GM04504 (cell line): Measurements from ENCODE around the gene SNX5.
"Not testable (repeated sequence)": the region's sequence is repeated elsewhere in the genome, so short reads cannot be mapped to it uniquely, and the experiment has no call there.

Experiments used
- DNase-seq: peaks from one replicate; pipeline ENCODE4 v3.0.0-alpha.2; 2012; ENCODE audit warnings: low read depth

The SNX5 gene

DNA sequence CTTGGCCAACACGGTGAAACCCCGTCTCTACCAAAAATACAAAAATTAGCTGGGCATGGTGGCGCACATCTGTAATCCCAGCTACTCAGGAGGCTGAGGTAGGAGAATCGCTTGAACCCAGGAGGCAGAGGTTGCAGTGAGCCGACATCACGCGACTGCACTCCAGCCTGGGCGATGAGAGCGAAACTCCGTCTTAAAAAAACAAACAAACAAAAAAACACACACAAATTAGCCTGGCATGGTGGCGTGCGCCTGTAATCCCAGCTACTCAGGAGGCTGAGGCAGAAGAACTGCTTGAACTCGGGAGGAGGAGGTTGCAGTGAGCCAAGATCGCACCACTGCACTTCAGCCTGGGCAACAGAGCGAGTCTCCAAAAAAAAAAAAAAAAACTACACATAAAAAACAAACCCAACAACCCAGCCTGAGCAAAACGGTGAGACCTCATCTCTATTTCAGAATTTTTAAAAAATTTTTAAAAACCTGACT is 8.2 kb downstream of the SNX5 start:
- DNase-seq, result not testable (repeated sequence)

DNA sequence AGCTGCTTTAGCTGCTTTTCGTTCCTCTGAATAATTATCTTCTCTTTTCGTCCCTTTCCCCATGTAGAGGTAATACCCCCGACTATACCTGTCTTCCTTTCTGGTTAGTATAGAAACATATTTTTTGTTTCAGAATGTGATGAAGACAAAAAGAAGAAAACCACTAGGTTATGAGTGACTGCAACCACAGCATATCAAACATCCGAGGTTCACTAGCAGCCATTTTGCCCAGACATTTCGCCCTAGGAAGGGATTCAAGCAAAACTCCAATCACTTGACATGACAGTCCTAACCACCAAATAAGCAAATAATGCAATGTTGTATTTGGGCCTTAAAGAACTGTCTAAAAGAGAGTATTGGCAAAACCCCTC is 9.4 kb downstream of the SNX5 start:
- DNase-seq, result no peak

DNA sequence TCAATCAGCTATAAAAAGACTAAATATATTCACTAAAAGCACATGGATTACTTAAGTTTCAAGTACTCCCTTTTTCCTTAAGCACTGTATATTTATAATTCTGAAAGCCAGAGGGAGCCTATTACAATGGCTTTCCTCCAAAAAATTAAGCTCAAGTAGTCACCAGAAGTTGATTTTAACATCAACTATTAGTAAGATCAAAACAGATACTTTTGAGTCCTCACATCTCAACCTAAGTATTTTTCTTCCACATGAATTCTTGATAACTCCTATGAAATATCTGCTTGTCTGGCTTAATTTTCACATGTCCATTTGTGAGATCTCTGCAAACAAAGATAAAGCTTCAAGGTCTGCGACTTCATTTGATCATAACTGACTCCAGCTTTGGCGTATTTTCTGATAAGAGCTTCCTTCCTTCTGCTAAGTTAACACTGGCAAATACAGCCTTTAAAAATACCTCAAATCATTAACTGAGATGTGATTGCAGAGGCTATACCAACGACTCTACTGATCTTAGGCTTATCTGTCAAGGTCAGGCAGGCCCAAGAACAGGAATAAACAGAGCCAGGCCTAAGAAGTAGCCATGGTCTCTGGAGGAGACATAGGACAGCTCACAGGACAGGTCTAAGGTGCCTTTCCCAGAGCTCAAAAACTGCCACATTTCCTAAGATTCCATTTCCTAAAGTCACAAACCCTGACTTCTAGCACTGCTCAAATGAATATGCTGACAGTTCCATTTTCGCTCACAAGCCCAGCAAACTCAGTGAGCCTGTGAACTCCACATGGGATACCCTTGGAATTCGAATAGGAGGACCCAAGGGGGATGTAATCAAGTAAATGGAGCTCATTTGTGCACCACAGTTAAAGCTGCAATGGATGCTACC is 10.0 kb downstream of the SNX5 start:
- DNase-seq, result no peak

GRCh38 chr20:17957505-17958363 is 10.9 kb downstream of the SNX5 start:
- no peak for DNase-seq

DNA sequence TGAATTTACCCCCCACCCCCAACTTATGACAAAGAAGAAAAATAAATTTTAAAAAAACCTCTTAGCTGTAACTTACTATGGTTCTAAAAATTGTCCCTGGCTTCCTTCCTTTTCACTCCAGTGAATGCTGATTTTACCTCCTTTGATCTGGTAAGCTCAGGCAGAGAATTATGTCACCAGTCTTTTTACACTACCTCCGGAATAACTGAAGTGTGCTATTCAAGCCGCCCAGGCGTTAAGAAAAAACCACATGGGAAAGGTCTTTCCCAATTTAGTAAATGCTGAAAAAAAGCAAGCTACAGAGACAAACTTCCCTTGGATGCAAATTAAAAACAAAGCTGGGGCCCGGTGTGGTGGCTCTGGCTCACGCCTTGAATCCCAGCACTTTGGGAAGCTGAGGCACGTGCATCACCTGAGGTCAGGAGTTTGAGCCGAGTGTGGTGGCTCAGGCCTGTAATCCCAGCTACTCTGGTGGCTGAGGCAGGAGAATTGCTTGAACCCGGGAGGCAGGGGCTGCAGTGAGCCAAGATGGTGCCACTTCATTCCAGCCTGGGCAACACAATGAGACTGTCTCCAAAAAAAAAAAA is 12.4 kb downstream of the SNX5 start:
- DNase-seq, result no peak

- no peak for DNase-seq
These were observed 13.3 kb downstream of the SNX5 start for GRCh38 chr20:17955302-17955701.

DNA sequence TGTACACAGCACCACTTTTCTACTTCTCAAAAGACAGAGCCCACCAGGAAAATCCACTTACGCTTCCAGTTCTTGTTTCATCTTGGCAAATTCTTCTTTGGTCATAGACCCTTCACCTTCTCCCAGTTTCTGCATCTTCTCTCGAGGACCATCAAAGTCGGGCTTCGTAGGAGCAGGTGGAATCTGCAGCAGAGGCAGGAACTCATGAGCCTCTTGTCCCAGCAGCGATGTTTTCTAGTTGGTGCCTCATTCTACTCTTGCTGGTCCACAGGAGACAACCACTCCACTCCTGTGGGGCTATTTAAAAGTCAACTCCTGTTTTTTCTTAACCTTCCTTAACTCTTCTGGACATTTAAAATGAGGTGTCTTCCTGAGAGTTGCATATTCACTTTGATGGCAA is 14.7 kb downstream of the SNX5 start:
- no peak for DNase-seq

- no peak for DNase-seq
These were observed 15.6 kb downstream of the SNX5 start for GRCh38 chr20:17952692-17953684.

DNA sequence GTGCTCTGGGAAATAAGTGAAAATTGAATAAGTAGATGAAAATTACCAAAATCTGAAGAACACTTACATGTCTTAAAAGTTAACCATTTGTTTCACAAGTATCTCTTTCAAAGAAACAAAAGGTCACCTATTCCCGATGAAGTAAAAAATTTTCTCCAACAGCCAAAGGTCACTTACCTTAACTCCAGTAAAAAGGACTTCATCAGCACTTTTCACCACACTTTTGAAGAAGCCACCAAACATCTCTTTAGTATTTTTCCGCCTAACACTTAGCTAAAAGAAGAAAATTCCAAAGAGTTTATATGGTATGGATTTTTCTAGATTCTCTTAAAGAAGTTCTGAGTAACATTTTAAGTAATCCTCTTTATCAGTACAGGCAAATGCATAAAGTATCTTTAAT is 17.3 kb downstream of the SNX5 start:
- DNase-seq, result no peak

GRCh38 chr20:17950670-17951069 is 17.9 kb downstream of the SNX5 start:
- DNase-seq, result no peak

DNA sequence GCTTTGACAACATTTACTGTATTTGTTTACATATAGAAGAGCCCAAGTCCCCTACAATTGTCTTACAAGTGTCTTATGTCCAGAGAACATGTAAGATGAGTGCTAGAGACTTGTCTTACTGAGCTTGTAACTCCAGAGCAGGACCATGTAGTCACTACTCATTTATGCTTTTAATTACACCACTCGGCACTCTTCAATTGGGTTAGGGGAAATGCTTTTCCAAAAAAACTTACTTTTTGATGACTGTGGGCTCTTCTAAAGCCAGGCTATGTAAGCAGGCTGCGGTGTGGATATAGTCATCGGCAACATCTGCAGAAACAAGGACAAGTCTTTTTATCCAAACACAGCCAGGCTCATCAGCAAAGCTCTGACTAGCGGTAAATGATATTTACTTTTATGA is 18.7 kb downstream of the SNX5 start:
- DNase-seq, result no peak

DNA sequence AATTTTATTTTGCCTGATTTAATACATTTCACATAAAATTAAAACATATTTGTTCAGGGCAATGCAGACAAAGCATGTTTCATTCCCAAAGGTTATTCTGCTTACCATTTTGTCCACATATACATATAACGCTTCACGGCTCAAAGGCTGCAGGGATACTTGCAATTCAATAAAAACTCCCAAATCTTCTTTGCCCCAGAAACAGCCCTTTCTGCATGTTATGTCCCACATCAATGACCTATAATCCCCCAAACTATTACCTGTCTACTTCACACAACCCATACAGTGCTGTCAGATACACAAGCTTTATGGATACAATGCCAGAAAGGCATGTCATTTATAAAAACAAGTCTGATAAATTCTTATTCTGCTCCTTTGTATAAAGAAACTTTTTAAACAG is 20.2 kb downstream of the SNX5 start:
- no peak for DNase-seq

GRCh38 chr20:17947474-17947815 is 21.1 kb downstream of the SNX5 start:
- DNase-seq, result no peak

DNA sequence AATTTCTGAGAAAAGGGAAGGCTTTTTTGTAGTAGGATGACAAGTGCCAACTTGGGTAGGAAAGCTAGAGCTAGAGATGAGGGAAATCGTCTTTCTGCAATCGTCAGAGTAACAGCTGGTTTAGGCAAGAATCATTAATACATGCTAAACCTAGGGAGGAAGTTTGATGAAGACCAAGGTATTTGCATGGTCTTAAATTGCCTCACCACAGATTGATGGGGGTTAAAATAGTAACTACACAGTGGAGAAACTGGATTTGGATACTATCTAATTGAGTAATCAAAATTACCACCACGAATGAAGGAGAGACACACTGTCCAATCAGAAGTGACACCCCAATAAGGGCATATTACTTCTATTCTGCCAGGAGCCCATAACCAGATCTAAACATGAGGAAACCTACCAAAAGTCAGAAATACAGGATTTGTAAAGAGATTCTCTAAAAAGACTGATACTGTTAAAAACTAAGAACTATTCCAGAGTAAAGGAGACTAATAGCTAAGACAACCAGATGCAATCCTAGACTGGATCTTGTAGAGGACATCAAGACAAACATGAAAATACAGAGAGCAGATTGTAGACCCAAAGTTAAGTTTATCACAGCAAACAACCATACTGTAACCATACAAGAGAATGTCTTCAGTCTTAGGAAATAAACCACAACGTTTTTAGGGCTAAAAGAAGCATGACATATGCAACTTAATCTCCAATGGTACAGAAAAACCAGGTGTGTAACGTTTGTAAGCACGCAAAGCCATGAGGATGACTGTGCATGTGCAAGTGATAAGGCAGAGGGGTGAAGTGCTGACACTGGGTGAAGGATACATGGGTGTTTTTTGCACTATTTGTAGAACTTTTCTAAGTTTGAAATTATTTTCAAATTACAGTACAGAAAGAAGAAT is 21.8 kb downstream of the SNX5 start:
- DNase-seq, result no peak

DNA sequence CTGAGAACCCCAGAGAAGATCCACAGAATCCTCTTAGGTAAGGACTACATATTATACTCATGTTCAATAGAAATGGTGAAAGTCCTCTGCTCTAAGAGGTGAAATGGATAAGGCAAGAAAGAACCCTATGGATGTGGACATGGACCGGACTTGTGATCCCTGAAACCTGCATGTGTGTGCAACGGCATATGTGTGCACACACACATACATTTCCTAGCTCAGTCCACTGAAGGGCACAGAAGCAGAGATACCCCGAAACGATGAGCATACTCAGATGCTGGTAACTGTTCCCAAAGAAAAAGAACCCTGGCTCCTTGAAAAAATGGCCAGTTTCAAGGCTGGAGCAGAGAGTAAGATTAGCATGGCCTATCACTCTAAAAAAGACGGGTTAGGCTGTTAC is 22.6 kb downstream of the SNX5 start:
- DNase-seq, result no peak

DNA sequence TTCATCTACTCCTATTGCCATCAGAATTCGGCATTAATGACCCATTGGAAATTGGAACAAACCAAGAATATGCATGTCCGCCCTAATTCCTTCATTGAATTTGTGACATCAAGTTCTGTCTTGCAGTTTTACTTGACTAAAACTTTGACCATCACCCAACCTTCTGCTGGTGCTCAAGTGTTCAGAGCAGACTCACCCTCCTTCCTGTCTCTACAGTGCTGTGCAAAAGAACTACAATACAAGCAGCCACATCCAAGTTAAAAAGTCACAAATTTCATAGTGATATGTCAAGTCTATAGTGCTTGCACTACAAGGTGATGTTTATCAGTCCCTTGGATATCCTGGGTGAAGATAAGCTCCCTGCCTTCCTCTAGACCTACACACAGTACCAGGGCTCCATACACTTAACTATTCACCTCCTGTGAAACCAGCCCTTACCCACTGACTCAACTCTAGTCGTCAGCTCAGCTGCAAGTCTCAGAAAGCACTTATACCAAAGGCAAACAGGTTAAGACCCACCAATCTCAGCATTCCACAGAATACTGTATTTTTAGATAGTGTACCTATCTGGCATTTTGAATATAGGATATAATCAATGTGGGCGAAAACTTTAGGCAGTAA is 23.6 kb downstream of the SNX5 start:
- no peak for DNase-seq

GRCh38 chr20:17943343-17943742 is 25.3 kb downstream of the SNX5 start:
- no peak for DNase-seq

DNA sequence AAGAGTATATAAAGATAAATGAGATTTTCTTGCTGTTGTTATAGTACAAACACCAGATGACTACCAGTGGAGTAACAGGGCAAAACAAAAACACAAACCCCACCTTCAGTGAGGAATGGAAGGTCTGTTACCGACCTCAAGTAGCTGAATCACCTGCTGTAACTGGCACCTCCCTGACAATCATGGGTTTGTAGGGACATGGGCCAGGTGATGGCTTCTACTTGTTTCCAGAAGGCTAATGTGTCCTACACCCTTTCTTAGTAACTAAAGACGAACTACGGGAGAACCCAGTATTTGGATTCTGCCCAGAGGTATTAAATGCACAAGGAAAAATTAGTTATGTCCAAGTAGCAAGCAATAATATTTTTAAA is 26.8 kb downstream of the SNX5 start:
- no peak for DNase-seq

DNA sequence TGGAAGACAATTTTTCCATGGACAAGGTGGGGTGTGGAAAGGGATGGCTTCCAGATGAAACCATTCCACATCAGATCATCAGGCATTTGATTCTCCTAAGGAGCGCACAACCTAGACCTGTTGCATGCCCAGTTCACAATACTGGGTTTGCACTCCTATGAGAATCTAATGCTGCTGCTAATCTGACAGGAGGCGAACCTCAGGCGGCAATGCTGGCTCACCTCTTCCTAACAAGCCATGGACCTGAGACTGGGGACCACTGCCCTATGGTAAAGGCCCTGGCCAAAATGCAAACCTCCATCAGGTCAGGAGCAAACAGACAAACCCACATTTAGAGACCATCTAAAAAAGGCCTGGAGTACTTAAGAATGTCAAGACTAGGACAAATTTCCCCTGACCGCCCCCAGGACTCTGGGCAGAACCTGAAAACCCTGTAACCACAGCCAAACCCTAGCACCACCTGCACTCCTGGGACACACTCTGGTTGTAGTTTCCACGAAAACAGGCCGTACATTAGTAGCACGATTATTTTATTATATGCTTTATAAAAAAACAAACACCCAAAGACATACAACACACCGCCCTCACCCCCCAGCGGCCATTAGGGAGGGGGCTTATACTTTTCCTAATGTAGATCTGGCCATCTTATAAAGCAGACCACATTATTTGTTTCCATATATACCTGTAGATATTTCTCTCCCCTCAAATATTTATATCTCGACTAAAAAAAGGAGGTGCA is 27.3 kb downstream of the SNX5 start:
- DNase-seq, result no peak
